GM12874 (cell line): Measurements from ENCODE around the gene PDE9A.

Source experiments
- CTCF ChIP-seq: IDR thresholded peaks from 2 replicates; pipeline ENCODE4 v1.5.1; 2011; ENCODE audit warnings: low read depth, mild to moderate bottlenecking, control low read depth, low read length, moderate library complexity; ENCODE audit not compliant: insufficient read depth

The PDE9A gene

GRCh38 chr21:42760361-42760950 lies 107.0 kb downstream of the PDE9A start:
- TF ChIP-seq CTCF = no peak

- no peak for TF ChIP-seq CTCF
Measured at GRCh38 chr21:42760951-42761751, 107.7 kb downstream of the PDE9A start.

GRCh38 chr21:42761776-42762335 lies 108.4 kb downstream of the PDE9A start:
- no peak for TF ChIP-seq CTCF

- TF ChIP-seq CTCF = no peak
Measured at GRCh38 chr21:42763581-42764442, 110.4 kb downstream of the PDE9A start.

- no peak for TF ChIP-seq CTCF
Measured at GRCh38 chr21:42764443-42764760, 111.0 kb downstream of the PDE9A start.

- no peak for TF ChIP-seq CTCF
Measured at GRCh38 chr21:42764883-42765282, 111.5 kb downstream of the PDE9A start.

GRCh38 chr21:42765656-42766055 lies 112.2 kb downstream of the PDE9A start:
- TF ChIP-seq CTCF = no peak
